AML-193 (cell line): ENCODE data around the gene REC114.
"Not testable (repeated sequence)": the region's sequence is repeated elsewhere in the genome, so short reads cannot be mapped to it uniquely, and the experiment has no call there.

Experiments used
- DNase-seq, 2 experiments: peaks; one replicate each; lab custom pipeline; 2025; lab: John Stamatoyannopoulos, UW

Gene REC114

GRCh38 chr15:73577593-73577992 lies 134.6 kb downstream of the REC114 start:
- DNase-seq, result not testable (repeated sequence)

- no peak for DNase-seq
These were observed 135.1 kb downstream of the REC114 start for GRCh38 chr15:73578026-73578425.

GRCh38 chr15:73582851-73583379 lies 140.0 kb downstream of the REC114 start:
- DNase-seq, result no peak

GRCh38 chr15:73583544-73583943 lies 140.6 kb downstream of the REC114 start:
- no peak for DNase-seq

- no peak for DNase-seq
These were observed 141.9 kb downstream of the REC114 start for GRCh38 chr15:73584699-73585420.

GRCh38 chr15:73585871-73586654 lies 143.1 kb downstream of the REC114 start:
- no peak for DNase-seq

- DNase-seq, result no peak
These were observed 146.8 kb downstream of the REC114 start for GRCh38 chr15:73589766-73590165.

- no peak for DNase-seq
These were observed 147.3 kb downstream of the REC114 start for GRCh38 chr15:73590263-73590662.

GRCh38 chr15:73593304-73594074 lies 150.5 kb downstream of the REC114 start:
- DNase-seq, result no peak

- DNase-seq, result no peak
These were observed 151.1 kb downstream of the REC114 start for GRCh38 chr15:73594109-73594508.

GRCh38 chr15:73596174-73596573 lies 153.2 kb downstream of the REC114 start:
- no peak for DNase-seq

GRCh38 chr15:73597036-73597638 lies 154.2 kb downstream of the REC114 start:
- DNase-seq, result no peak

- no peak for DNase-seq
These were observed 155.7 kb downstream of the REC114 start for GRCh38 chr15:73598530-73599160.

GRCh38 chr15:73599934-73600333 lies 157.0 kb downstream of the REC114 start:
- DNase-seq, result no peak

GRCh38 chr15:73600413-73601335 lies 157.7 kb downstream of the REC114 start:
- no peak for DNase-seq

GRCh38 chr15:73601451-73602445 lies 158.8 kb downstream of the REC114 start:
- DNase-seq, result no peak

- DNase-seq, result no peak
These were observed 159.5 kb downstream of the REC114 start for GRCh38 chr15:73602446-73602843.

- DNase-seq, result no peak
These were observed 160.0 kb downstream of the REC114 start for GRCh38 chr15:73602992-73603391.

GRCh38 chr15:73604477-73604876 lies 161.5 kb downstream of the REC114 start:
- DNase-seq, result no peak
